Measurements from ENCODE around the gene SLC2A11. TPM values are rescaled to one million over a fixed set of nuclear protein-coding genes. Genes with fewer than 3 reads are reported as not detected.
A peak's percentile ranks its signal among the peaks of the same experiment; 100 is the strongest.

The SLC2A11 gene
- total and polyA plus RNA-seq, 10 of the 15 experiments (the other 5 are each of a cell fraction or from before 2014, with no cell fraction given): 0.98 to 18.3 (median 8.6) TPM

GRCh38 chr22:23894710-23895598 lies 37.3 kb downstream of the SLC2A11 start:
- H3K4me1 ChIP-seq (ENCODE audit: control insufficient read depth, insufficient read depth, low read length): peaks cover 12% of the 10 kb centered on the region
- no peak overlapping the region; the same call in 1 of the 2 replicates for H2AFZ ChIP-seq (ENCODE audit: control insufficient read depth, low read depth, low read length)
- H3K36me3 ChIP-seq (ENCODE audit: control insufficient read depth in 2 of 2, insufficient read depth in 2 of 2, low read length in 1 of 2): peaks cover 12 to 23% of the 10 kb centered on the region in 2 experiments
- in situ Hi-C loops (cut with MboI): no loop called here
- intact Hi-C loops (cut with micrococcal nuclease; ENCODE audit: unreplicated experiment): loop anchor here (1.0 kb wide), 1 partner anchor 33 kb away; no protein-coding TSS in a partner anchor
- H3K27me3 ChIP-seq (replicated peaks in 1 of 2; ENCODE audit: control insufficient read depth in 2 of 2, insufficient read depth in 2 of 2, low read length in 1 of 2): no peaks in the 10 kb centered on the region
- H3K9me3 ChIP-seq (replicated peaks; ENCODE audit: control insufficient read depth, insufficient read depth, low read length): no peaks in the 10 kb centered on the region
- WGBS (ENCODE audit: insufficient coverage, insufficient replicate concordance, low lambda C conversion rate, missing lambda C conversion rate): 1% methylated on average over 68 of the region's 79 CpGs
- FAIRE-seq (peak; percentile 94), DNase-seq (ENCODE audit: low read depth, low spot score) (peak; percentile 41), ATAC-seq (peak; percentile 78)
- peak overlapping the region; percentile 98 for H3K4me3 ChIP-seq
- BruUV-seq (replicated peaks): TSS peak; percentile 99
- ChIA-PET RAD21 (ENCODE audit: unreplicated experiment) (interaction anchor here (0.6 to 3.2 kb wide), 10 partner anchors 18 to 149 kb away, joined by 3 to 30 read pairs (median 4); partner anchors contain the start of genes SLC2A11 and SMARCB1), SMC1A (ENCODE audit: uncharacterized antibody, unreplicated experiment) (interaction anchor here (1.5 to 2.2 kb wide), 5 partner anchors 14 to 51 kb away, joined by 4 to 18 read pairs (median 5); partner anchors contain the start of gene SLC2A11), POLR2A (interaction anchor here (0.6 to 2.5 kb wide), 13 partner anchors 10 to 451 kb away, joined by 3 to 41 read pairs (median 5); partner anchors contain the start of genes CABIN1, SLC2A11 and SMARCB1), CTCF (interaction anchor here (0.5 to 3.3 kb wide), 24 partner anchors 8 to 668 kb away, joined by 3 to 45 read pairs (median 4); partner anchors contain the start of genes CHCHD10 and SLC2A11)
- H3K79me2 ChIP-seq (ENCODE audit: control insufficient read depth, insufficient read depth, low read length): peaks cover 34% of the 10 kb centered on the region
- H3K9ac ChIP-seq (ENCODE audit: control insufficient read depth, insufficient read depth, low read length): peak overlapping the region; percentile 89
- peak overlapping the region; percentile 83 for H3K4me2 ChIP-seq (ENCODE audit: control insufficient read depth, insufficient read depth)
- H4K20me1 ChIP-seq (ENCODE audit: control insufficient read depth, insufficient read depth): no peaks in the 10 kb centered on the region
- peak overlapping the region; percentile 92 for H3K27ac ChIP-seq (ENCODE audit: control insufficient read depth, insufficient read depth)
- TF ChIP-seq POLR2A (IDR thresholded peaks at IDR 0.05; ENCODE audit: low read depth, low read length) (peak; percentile 70), PAX8 (IDR thresholded peaks at IDR 0.05) (no peak), TBL1XR1 (IDR thresholded peaks at IDR 0.05; ENCODE audit: low read depth, low read length) (no peak), DPF2 (IDR thresholded peaks at IDR 0.05) (peak; percentile 51; the same call in 1 of the 2 replicates), LARP7 (IDR thresholded peaks at IDR 0.05) (no peak; the same call in 1 of the 2 replicates), HSF1 (IDR thresholded peaks at IDR 0.05; ENCODE audit: low read depth, low read length) (no peak), POLR2AphosphoS2 (IDR thresholded peaks at IDR 0.05; ENCODE audit: low read depth, low read length) (peak; percentile 89), GATAD2B (conservative IDR thresholded peaks at IDR 0.05; ENCODE audit: low read depth) (peak; percentile 39; the same call in 1 of the 2 replicates), HDGF (IDR thresholded peaks at IDR 0.05) (peak; percentile 87; the same call in 1 of the 2 replicates), NFYA (IDR thresholded peaks at IDR 0.05; ENCODE audit: borderline replicate concordance, low read depth, low read length) (no peak), ZBTB11 (CRISPR knock-in tag; IDR thresholded peaks at IDR 0.05) (no peak), NRF1 (conservative IDR thresholded peaks at IDR 0.05; ENCODE audit: low read depth, low read length) (peak; percentile 32; the same call in 1 of the 2 replicates), MAX (IDR thresholded peaks at IDR 0.05; ENCODE audit: low read depth, low read length) (peak; percentile 65; the same call in 1 of the 2 replicates), MXI1 (IDR thresholded peaks at IDR 0.05; ENCODE audit: low read depth, low read length) (peak; percentile 79)

All from GM12878 (cell line).